Right lobe of liver (tissue), 6 donors: ENCODE data around the gene LRRFIP2. TPM values are rescaled to one million over a fixed set of nuclear protein-coding genes. Genes with fewer than 3 reads are reported as not detected.
A peak's percentile ranks its signal among the peaks of the same experiment; 100 is the strongest.

Source experiments
- ATAC-seq, 4 donors: fragments of 200-7000 bp; cut with Tn5 transposase; one replicate each; pipeline ENCODE4 v1.9.1; 2020; ENCODE audit warnings: mild to moderate bottlenecking in 4 of 4, moderate library complexity in 4 of 4
- DNase-seq, 3 donors: peaks; one replicate each; pipeline ENCODE4 v3.0.0-alpha.2; 2020
- H3K27ac ChIP-seq, 3 donors: fragments of 200-600 bp; one replicate each; pipeline ENCODE4 v1.8.0; 2022
- H3K27me3 ChIP-seq, 2 donors: fragments of 200-600 bp; one replicate each; pipeline ENCODE4 v1.8.0; 2022
- H3K36me3 ChIP-seq, 4 donors: fragments of 200-600 bp; sonication (generic) in 1 of 4; one replicate each; pipeline versions ENCODE4 v1.5.1 to v1.8.0; 2017 to 2022; ENCODE audit warnings: control low read depth in 1 of 4
- H3K4me1 ChIP-seq, 4 donors: fragments of 200-600 bp; sonication (generic) in 1 of 4; one replicate each; pipeline versions ENCODE4 v1.5.1 to v1.8.0; 2017 to 2022; ENCODE audit warnings: control low read depth in 1 of 4
- H3K4me3 ChIP-seq, 3 donors: fragments of 200-600 bp; one replicate each; pipeline ENCODE4 v1.8.0; 2022
- H3K9me3 ChIP-seq, 4 donors: fragments of 200-600 bp; sonication (generic) in 1 of 4; one replicate each; pipeline versions ENCODE4 v1.5.1 to v1.8.0; 2017 to 2022; ENCODE audit warnings: control low read depth in 1 of 4
- CTCF ChIP-seq, 4 donors: fragments of 200-600 bp in 3 of 4; fragments of 450-650 bp in 1 of 4; IDR thresholded peaks; one replicate each; pipeline versions ENCODE4 v1.5.1 to v1.8.0; 2016 to 2022; ENCODE audit warnings: antibody characterized with exemption in 4 of 4, mild to moderate bottlenecking in 2 of 4
- POLR2A ChIP-seq: fragments of 450-650 bp; IDR thresholded peaks from one replicate; pipeline ENCODE4 v1.6.1; 2017; ENCODE audit warnings: antibody characterized with exemption, mild to moderate bottlenecking
- WGBS: methylation state at CpG from one replicate; pipeline ENCODE4 v1.1.6; 2018; ENCODE audit warnings: low coverage, low lambda C conversion rate; ENCODE audit not compliant: insufficient coverage; ENCODE audit errors: missing lambda C conversion rate; 5-methylcytosine and 5-hydroxymethylcytosine counted together
- intact Hi-C, 2 donors: fragments of 100-400 bp; cut with DNase I; formaldehyde crosslinking; loops; one replicate each; pipeline versions ENCODE4 v1.11.2 to v1.14.1; 2022
- total RNA-seq, 6 experiments: library from RNA; depleted of rRNA in 2 of 6; stranded (reverse); fragments of >200 nt in 2 of 6; fragmentation: NEBNext Ultra II Directional in 3 of 6; extraction: Animal tissue kit (Norgen Biotek cat#: 25700) in 3 of 6; gene quantifications; one replicate each; pipeline versions ENCODE4 v1.1.0 to v1.2.4, GENCODE V29; 2016 to 2023
- donor health status: DM: no; HTN: yes; CAD: no.
- donor health status: DM: no; HTN: no; CAD: no.
- donor health status: DM: no; HTN: no; CAD: no.
- donor health status: DM: no; HTN: yes; CAD: no.
- donor health status: DM: no; HTN: yes; CAD: no.

Gene LRRFIP2
- total RNA-seq, 6 experiments from 2014 or later: 32.8 to 46.1 (median 39.6) TPM

- ATAC-seq: no peak
Observed at GRCh38 chr3:37168896-37169295, 5.5 kb downstream of the LRRFIP2 start.

GRCh38 chr3:37163262-37164015 is 10.9 kb downstream of the LRRFIP2 start:
- ATAC-seq: peak in 1 of 4 donors; percentile 20
- WGBS: 70% methylated on average over 3 of the region's 3 CpGs
- no peak for TF ChIP-seq POLR2A
- TF ChIP-seq CTCF (IDR thresholded peaks at IDR 0.05): no peak

More at GRCh38 chr3:37168896-37169295, 5.5 kb downstream of the LRRFIP2 start:
- Histone ChIP-seq H3K4me3 (no peak overlapping the region), H3K4me1 (peaks cover 0 to 16% (median 2%) of the 10 kb centered on the region in 4 donors), H3K9me3 (no peaks in the 10 kb centered on the region), H3K27me3 (no peaks in the 10 kb centered on the region), H3K36me3 (peaks cover 0 to 13% (median 6%) of the 10 kb centered on the region in 4 donors), H3K27ac (no peak overlapping the region)
- intact Hi-C loops: no loop called here
- no peak for DNase-seq
- 82% methylated on average over 1 of the region's 1 CpG for WGBS
- TF ChIP-seq CTCF (IDR thresholded peaks at IDR 0.05): no peak
- TF ChIP-seq POLR2A: no peak

GRCh38 chr3:37162501-37163245 is 11.7 kb downstream of the LRRFIP2 start:
- DNase-seq (no peak), ATAC-seq (peak in 1 of 4 donors; percentile 9)
- Histone ChIP-seq H3K9me3 (no peaks in the 10 kb centered on the region), H3K4me3 (no peak overlapping the region), H3K36me3 (peaks cover 0 to 11% (median under 1%) of the 10 kb centered on the region in 4 donors), H3K4me1 (no peaks in the 10 kb centered on the region), H3K27me3 (no peaks in the 10 kb centered on the region), H3K27ac (no peak overlapping the region)
- 67% methylated on average over 3 of the region's 3 CpGs for WGBS
- intact Hi-C loops: no loop called here
- TF ChIP-seq CTCF (IDR thresholded peaks at IDR 0.05): no peak
- no peak for TF ChIP-seq POLR2A

More at GRCh38 chr3:37163262-37164015, 10.9 kb downstream of the LRRFIP2 start:
- no peak overlapping the region for H3K27ac ChIP-seq
- H3K4me3 ChIP-seq: no peak overlapping the region
- no peaks in the 10 kb centered on the region for H3K27me3 ChIP-seq
- H3K4me1 ChIP-seq: no peaks in the 10 kb centered on the region
- H3K36me3 ChIP-seq: peaks cover 0 to 11% (median 0%) of the 10 kb centered on the region in 4 donors
- DNase-seq: no peak
- no peaks in the 10 kb centered on the region for H3K9me3 ChIP-seq
- intact Hi-C loops: no loop called here

- Histone ChIP-seq H3K27ac (no peak overlapping the region), H3K4me1 (peaks cover 0 to 5% (median 0%) of the 10 kb centered on the region in 4 donors), H3K27me3 (no peaks in the 10 kb centered on the region), H3K36me3 (peaks cover 0 to 11% (median under 1%) of the 10 kb centered on the region in 4 donors), H3K9me3 (no peaks in the 10 kb centered on the region), H3K4me3 (no peak overlapping the region)
- intact Hi-C loops: no loop called here
- WGBS: 95% methylated on average over 3 of the region's 3 CpGs
- ATAC-seq (no peak), DNase-seq (no peak)
- TF ChIP-seq POLR2A: no peak
- no peak for TF ChIP-seq CTCF (IDR thresholded peaks at IDR 0.05)
Observed at GRCh38 chr3:37161351-37161750, 13.0 kb downstream of the LRRFIP2 start.
